ENCODE measurements around the gene USHBP1. TPM values are rescaled to one million over a fixed set of nuclear protein-coding genes. Genes with fewer than 3 reads are reported as not detected.

USHBP1 gene
- total and polyA plus RNA-seq, 2 of the 13 experiments (the other 11 are each of a cell fraction or from before 2014, with no cell fraction given): 0.15 to 1.5 TPM

- 83% methylated on average over 8 of the region's 11 CpGs for WGBS (ENCODE audit: low lambda C conversion rate)
- POLR2A ChIA-PET: interaction anchor here (0.8 to 3.4 kb wide), 5 partner anchors 9 to 20 kb away, joined by 3 to 12 read pairs (median 10); partner anchors contain the start of genes OCEL1 and USE1
- FAIRE-seq: no peak
Observed at GRCh38 chr19:17234911-17235299, 29.6 kb downstream of the USHBP1 start.

GRCh38 chr19:17232258-17232657, 32.3 kb downstream of the USHBP1 start:
- Histone ChIP-seq H3K4me1 (ENCODE audit: insufficient read depth, low read length) (peaks cover 28% of the 10 kb centered on the region), H3K9me3 (ENCODE audit: low read length) (no peaks in the 10 kb centered on the region), H3K9ac (ENCODE audit: insufficient read depth, low read depth, low read length) (no peak overlapping the region), H2AFZ (ENCODE audit: low read length) (no peak overlapping the region), H3K27me3 (ENCODE audit: control insufficient read depth in 1 of 2, insufficient read depth in 2 of 2, low read length in 2 of 2) (no peaks in the 10 kb centered on the region), H3K36me3 (replicated peaks in 1 of 2; ENCODE audit: control insufficient read depth in 1 of 2, insufficient read depth in 2 of 2, low read length in 2 of 2) (peaks cover 15 to 43% of the 10 kb centered on the region in 2 experiments), H4K20me1 (ENCODE audit: insufficient read depth, low read length) (peaks cover 4% of the 10 kb centered on the region; the same call in 1 of the 2 replicates), H3K79me2 (ENCODE audit: insufficient read depth, low read length) (peaks cover 10% of the 10 kb centered on the region), H3K4me2 (ENCODE audit: low read depth, low read length) (no peak overlapping the region), H3K4me3 (replicated peaks in 1 of 3; ENCODE audit: insufficient read depth in 1 of 3, low read depth in 2 of 3, low read length in 3 of 3) (no peak overlapping the region), H3K27ac (ENCODE audit: extremely low read length, insufficient read depth, low read length) (no peak overlapping the region)
- WGBS (ENCODE audit: low lambda C conversion rate): over 99% methylated on average over 23 of the region's 25 CpGs
- TF ChIP-seq POLR2G (IDR thresholded peaks at IDR 0.05; ENCODE audit: low read depth, low read length): 0 out of 2 replicates have a peak, but pooled peaks have one; percentile 14
- TF ChIP-seq RCOR2 (CRISPR knock-in tag; IDR thresholded peaks at IDR 0.05): no peak
- no peak for TF ChIP-seq KLF13 (CRISPR knock-in tag; IDR thresholded peaks at IDR 0.05)
- TF ChIP-seq ZBTB7B (CRISPR knock-in tag; IDR thresholded peaks at IDR 0.05): no peak
- TF ChIP-seq ZFP1 (CRISPR knock-in tag; IDR thresholded peaks at IDR 0.05): no peak
- TF ChIP-seq AGO1 (IDR thresholded peaks at IDR 0.05; ENCODE audit: low read depth, low read length, poor library complexity, severe bottlenecking): peak; percentile 60
- peak; percentile 78 for TF ChIP-seq RBFOX2 (IDR thresholded peaks at IDR 0.05; ENCODE audit: low read depth, low read length)
- TF ChIP-seq AGO2 (optimal IDR thresholded peaks at IDR 0.05; ENCODE audit: low read depth, low read length): peak; percentile 97
- no peak for TF ChIP-seq KDM4B (CRISPR knock-in tag; IDR thresholded peaks at IDR 0.05)
- no peak for TF ChIP-seq SMAD3 (CRISPR knock-in tag; IDR thresholded peaks at IDR 0.05)
- ChIA-PET CTCF (ENCODE audit: low intra/inter-chr PET ratio, low total read pairs) (no interaction called here), POLR2A (interaction anchor here (3.4 to 8.5 kb wide), 2 partner anchors 8 to 17 kb away, joined by 12 to 178 read pairs; partner anchors contain the start of gene USE1)
- intact Hi-C loops (cut with micrococcal nuclease; ENCODE audit: unreplicated experiment) (no loop called here), in situ Hi-C loops (cut with HindIII; ENCODE audit: extremely low pct_ligation_motif_present, low pct_unique_long_range_greater_than_20kb) (no loop called here)
- no peak for ATAC-seq
- FAIRE-seq: no peak
- DNase-seq (ENCODE audit: low spot score): no peak
- BruUV-seq (replicated peaks): no TSS peak

More at GRCh38 chr19:17234911-17235299, 29.6 kb downstream of the USHBP1 start:
- no peak overlapping the region for H3K27ac ChIP-seq (ENCODE audit: extremely low read length, insufficient read depth, low read length)
- H3K27me3 ChIP-seq (ENCODE audit: control insufficient read depth in 1 of 2, insufficient read depth in 2 of 2, low read length in 2 of 2): no peaks in the 10 kb centered on the region
- DNase-seq (ENCODE audit: low spot score): no peak
- H3K4me3 ChIP-seq (replicated peaks in 1 of 3; ENCODE audit: insufficient read depth in 1 of 3, low read depth in 2 of 3, low read length in 3 of 3): no peak overlapping the region
- no peak overlapping the region for H3K4me2 ChIP-seq (ENCODE audit: low read depth, low read length)
- CTCF ChIA-PET (ENCODE audit: low intra/inter-chr PET ratio, low total read pairs): no interaction called here
- H3K4me1 ChIP-seq (ENCODE audit: insufficient read depth, low read length): peaks cover 33% of the 10 kb centered on the region
- peaks cover 17% of the 10 kb centered on the region for H3K79me2 ChIP-seq (ENCODE audit: insufficient read depth, low read length)
- H4K20me1 ChIP-seq (ENCODE audit: insufficient read depth, low read length): peaks cover 8% of the 10 kb centered on the region; the same call in 1 of the 2 replicates
- no TSS peak for BruUV-seq (replicated peaks)
- intact Hi-C loops (cut with micrococcal nuclease; ENCODE audit: unreplicated experiment) (no loop called here), in situ Hi-C loops (cut with HindIII; ENCODE audit: extremely low pct_ligation_motif_present, low pct_unique_long_range_greater_than_20kb) (no loop called here)
- no peak overlapping the region for H2AFZ ChIP-seq (ENCODE audit: low read length)
- H3K9ac ChIP-seq (ENCODE audit: insufficient read depth, low read depth, low read length): no peak overlapping the region
- peak; percentile 29; the same call in 2 of the 3 replicates for ATAC-seq
- H3K36me3 ChIP-seq (replicated peaks in 1 of 2; ENCODE audit: control insufficient read depth in 1 of 2, insufficient read depth in 2 of 2, low read length in 2 of 2): peaks cover 19 to 49% of the 10 kb centered on the region in 2 experiments
- H3K9me3 ChIP-seq (ENCODE audit: low read length): no peaks in the 10 kb centered on the region
- TF ChIP-seq RBM22 (optimal IDR thresholded peaks at IDR 0.05; ENCODE audit: low read length) (peak; percentile 33), EEA1 (CRISPR knock-in tag; IDR thresholded peaks at IDR 0.05; ENCODE audit: borderline replicate concordance) (no peak)

Measured in HepG2 (cell line).